CD4-positive, alpha-beta T cell treated with Interleukin-4 for 4 hours (primary cell): ENCODE measurements around the gene CEBPB.

Experiments used
- DNase-seq: peaks from one replicate; pipeline ENCODE4 v3.0.0-alpha.2; 2020

CEBPB gene

GRCh38 chr20:50215101-50215690 is 24.6 kb downstream of the CEBPB start:
- no peak for DNase-seq

GRCh38 chr20:50215926-50216325 is 25.3 kb downstream of the CEBPB start:
- no peak for DNase-seq

DNA sequence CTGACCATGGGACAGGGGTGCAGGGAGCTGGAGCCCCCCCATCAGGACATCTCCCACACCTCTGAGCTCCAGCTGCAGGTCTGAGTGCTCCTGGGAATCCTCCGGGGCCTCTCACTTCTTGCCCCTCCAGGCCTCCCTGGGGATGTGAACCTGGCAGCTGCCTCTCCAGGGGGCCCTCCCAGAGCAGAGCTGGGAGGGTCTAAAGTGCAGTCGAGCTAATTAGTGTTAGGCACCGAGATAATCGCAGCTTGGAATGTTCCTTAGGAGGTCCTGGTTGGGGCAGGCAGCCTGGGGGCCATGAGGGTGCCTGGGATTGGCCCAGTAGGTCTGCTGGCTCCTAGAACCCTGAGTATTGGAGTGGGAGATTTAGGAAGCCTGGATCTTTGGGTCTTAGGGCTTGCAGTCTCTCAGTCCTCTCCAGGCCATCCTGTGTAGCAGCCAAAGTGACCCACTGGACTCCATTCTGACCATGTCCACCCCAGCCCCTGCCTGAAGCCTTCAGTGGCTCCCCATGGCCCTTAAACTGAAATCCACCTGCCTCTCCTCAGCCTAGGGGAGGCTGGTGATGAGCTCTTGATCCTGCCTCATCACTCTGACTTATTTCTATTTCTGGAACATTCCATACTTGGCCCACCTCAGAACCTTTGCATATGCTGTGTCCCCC is 26.0 kb downstream of the CEBPB start:
- DNase-seq = no peak

DNA sequence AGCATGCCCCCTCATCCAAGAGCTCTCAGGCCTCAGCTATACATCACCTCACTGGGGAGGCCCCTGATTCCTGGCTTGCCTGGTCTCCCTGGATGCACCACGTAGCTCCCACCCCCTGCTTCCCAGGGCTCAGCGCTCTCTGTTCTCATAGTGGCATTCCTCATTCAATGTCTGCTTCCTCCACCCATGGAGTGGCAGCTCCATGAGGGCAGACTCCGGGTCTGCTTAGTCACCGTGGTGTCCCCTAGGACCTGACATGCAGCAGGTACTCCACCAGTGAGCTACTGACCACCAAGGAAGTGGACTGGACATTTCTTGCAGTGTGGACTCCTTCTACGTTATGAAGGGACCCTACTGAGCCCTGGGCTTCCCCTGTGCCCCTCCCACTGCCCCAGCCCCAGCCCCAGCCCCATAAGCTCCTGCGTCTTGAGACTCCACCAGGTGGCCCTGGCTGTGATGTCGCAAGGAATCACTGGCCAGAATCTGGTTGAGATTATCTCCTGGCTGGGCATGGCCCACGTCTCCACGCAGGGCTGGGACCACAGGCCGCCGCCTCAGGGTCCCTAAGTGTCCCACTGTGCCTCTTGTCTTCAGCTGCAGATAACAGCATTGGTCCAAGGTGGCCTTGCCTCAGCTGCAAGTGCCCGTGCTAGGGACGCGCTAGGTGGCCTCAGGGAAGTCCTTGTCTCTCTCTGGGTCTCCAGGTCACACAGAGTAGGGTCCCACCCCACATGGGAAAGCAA is 26.7 kb downstream of the CEBPB start:
- no peak for DNase-seq

GRCh38 chr20:50218987-50219435 is 28.4 kb downstream of the CEBPB start:
- no peak for DNase-seq

DNA sequence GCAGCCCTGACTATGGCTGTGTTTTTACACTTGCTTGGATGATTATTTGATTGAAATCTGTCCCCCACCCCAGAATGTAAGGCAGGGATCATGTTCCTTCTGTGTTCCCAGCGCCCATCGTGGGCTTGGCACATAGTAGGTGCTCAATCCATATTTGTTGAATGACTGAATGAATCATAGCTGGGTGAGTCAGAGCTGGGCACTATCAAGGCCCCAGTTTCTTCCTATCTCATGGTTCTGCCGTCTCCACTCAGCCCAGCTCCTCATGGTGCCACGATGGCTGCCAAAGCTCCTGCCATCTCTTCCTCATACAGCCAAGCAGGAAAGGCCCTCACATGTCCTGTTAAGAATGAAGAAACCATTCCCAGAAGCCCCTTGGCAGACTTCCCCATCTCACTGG is 29.0 kb downstream of the CEBPB start:
- DNase-seq = no peak

DNA sequence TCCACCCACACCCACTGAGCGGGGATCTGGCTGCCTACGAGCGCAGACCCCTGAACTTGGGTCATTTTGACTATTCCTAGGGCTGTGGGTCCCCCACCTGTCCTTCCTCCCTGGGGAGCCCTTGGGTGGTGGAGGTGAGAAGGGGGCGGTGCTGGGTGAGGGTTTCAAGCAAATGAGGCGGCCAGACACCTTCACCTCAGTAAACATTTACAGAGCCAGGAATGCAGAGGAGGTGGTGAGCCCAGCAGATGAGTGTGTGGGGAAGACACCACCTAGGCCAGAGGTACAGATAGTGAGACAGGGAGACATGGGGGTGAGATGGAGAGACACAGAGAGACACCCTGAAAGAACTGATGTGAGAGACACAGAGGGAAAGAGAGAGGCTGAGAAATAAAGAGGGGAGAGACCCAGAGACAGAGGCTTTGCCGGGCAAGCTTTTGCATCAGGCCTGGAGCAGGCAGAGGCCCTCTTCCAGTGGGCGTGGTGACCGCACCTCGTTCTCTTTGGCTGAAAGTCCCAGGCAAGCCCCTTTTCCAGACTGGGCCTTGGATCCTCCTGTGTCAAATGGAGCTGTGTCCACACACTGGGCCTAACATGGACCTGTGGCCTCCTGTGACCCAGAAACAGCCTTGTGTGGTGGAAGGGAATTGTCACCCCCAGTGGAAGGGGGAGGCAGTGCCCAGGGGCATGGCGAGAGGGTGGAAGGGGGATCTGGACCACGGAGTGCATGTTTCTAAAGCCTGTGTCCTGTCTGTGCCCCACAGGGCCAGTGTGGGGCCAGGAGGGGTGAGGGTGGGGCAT is 29.7 kb downstream of the CEBPB start:
- DNase-seq = no peak

DNA sequence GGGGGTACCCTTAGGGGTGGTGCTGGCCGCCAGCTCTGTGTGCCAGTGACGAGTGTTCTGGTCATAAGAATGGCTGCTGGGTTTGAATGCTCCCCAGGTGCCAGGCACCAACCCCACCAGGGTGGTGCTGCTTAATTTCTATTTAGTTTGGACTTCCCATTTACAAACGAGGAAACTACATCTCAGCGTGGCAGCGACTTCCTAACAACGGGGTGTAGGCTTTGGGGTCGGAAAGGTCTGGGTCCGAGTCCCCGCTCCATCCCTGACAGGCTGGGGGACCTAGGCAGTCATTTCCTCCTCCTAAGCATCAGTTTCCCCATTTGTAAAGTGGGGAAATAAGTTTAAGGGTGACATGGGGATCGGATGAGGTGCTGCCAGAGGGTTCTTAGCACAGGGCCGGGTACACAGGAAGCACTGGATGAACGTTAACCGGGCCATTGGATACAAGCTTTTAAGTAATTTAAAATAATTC is 30.3 kb downstream of the CEBPB start:
- DNase-seq = no peak

DNA sequence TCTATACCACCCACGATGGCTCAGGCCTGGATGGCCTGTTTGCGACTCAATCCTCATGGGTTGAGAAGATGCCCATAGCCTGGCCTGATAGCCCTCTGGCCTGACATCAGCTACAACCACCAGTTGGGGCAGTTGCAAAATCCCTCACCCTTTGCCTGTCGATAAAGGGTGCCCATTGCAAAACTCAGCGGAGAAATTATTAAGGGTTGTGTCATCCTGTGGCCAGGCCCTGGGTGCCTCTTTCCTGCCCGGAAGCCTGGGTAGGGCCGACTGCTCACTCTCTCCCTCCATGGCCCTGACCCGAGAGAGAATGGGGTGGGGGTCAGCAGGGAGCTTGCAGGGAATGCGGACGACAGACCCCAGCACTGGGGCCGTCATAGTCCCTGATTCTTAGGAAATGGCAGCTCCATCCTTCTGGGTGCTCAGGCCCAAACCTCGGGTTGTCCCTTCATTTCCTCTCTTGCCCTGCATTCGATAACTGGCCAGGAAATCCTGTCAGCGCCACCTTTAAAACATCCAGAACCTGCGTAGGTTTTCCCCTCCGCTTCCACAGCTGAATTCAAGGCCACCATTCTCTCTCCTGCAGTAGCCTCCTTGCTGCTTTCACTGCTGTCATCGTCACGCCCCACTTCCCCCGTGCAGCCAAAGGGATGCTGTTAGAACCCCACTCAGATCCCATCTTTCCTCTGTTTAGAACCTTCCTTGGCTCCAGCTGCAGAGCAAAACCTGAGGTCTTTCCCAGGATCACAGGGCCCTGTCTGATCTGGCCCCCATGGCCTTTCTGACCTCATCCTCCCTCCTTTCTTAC is 31.1 kb downstream of the CEBPB start:
- peak; percentile 8 for DNase-seq

- DNase-seq = no peak
Measured at GRCh38 chr20:50222309-50223038, 31.8 kb downstream of the CEBPB start.

- no peak for DNase-seq
Measured at GRCh38 chr20:50223039-50224005, 32.7 kb downstream of the CEBPB start.

GRCh38 chr20:50224052-50224451 is 33.4 kb downstream of the CEBPB start:
- no peak for DNase-seq

GRCh38 chr20:50224531-50225255 is 34.1 kb downstream of the CEBPB start:
- DNase-seq = no peak

- DNase-seq = no peak
Measured at GRCh38 chr20:50226093-50226974, 35.7 kb downstream of the CEBPB start.

DNA sequence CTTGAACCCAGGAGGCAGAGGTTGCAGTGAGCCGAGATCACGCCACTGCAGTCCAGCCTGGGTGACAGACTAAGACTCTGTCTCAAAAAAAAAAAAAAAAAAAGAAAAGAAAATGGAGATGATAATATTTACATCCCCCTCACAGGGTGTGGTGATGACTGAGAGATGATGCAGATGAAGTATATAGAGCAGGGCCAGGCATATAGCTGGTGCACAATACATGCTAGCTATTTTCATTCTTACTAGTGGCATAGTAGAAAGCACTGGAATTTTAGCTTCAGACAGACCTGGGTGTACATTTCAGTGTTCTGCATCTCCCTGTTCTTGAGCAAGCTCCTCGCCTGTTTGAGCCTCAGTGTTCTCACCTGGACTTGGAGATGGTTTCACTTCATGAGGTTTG is 36.9 kb downstream of the CEBPB start:
- no peak for DNase-seq

DNA sequence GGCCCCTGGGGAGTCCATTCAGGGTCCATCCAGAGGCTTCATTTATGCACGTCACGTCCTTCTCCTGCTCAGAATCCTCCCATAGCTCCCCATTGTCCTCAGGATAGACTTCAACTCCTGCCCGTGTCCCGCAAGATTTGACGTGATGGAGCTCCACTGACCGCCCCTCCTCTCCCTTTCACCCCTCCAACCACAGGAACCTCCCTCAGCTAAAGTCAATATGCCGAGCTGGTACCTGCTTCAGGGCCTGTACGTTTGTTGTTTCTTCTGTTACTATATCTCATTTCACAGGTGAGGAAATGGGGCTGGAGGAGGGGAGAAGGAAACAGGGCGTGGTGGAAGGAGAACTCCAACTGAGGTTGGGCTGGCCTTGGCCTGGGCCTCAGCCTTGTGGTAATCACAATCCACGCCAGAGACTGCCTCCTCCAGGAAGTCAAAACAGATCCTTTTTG is 38.6 kb downstream of the CEBPB start:
- DNase-seq = no peak

- no peak for DNase-seq
Measured at GRCh38 chr20:50230184-50230583, 39.6 kb downstream of the CEBPB start.

GRCh38 chr20:50230871-50231560 is 40.4 kb downstream of the CEBPB start:
- no peak for DNase-seq
